ENCODE results near the gene VPREB3.

- TF ChIP-seq, protein P1, sequence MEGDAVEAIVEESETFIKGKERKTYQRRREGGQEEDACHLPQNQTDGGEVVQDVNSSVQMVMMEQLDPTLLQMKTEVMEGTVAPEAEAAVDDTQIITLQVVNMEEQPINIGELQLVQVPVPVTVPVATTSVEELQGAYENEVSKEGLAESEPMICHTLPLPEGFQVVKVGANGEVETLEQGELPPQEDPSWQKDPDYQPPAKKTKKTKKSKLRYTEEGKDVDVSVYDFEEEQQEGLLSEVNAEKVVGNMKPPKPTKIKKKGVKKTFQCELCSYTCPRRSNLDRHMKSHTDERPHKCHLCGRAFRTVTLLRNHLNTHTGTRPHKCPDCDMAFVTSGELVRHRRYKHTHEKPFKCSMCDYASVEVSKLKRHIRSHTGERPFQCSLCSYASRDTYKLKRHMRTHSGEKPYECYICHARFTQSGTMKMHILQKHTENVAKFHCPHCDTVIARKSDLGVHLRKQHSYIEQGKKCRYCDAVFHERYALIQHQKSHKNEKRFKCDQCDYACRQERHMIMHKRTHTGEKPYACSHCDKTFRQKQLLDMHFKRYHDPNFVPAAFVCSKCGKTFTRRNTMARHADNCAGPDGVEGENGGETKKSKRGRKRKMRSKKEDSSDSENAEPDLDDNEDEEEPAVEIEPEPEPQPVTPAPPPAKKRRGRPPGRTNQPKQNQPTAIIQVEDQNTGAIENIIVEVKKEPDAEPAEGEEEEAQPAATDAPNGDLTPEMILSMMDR (IDR thresholded peaks at IDR 0.05) = no peak
- TF ChIP-seq POLR2A (IDR thresholded peaks at IDR 0.05) = no peak
Observed at GRCh38 chr22:23777776-23778576, 23.8 kb upstream of the VPREB3 start.

Measured in body of pancreas (tissue), 4 donors.